Measurements from ENCODE around the gene UMODL1.
A peak's percentile ranks its signal among the peaks of the same experiment; 100 is the strongest.

UMODL1 gene

DNA sequence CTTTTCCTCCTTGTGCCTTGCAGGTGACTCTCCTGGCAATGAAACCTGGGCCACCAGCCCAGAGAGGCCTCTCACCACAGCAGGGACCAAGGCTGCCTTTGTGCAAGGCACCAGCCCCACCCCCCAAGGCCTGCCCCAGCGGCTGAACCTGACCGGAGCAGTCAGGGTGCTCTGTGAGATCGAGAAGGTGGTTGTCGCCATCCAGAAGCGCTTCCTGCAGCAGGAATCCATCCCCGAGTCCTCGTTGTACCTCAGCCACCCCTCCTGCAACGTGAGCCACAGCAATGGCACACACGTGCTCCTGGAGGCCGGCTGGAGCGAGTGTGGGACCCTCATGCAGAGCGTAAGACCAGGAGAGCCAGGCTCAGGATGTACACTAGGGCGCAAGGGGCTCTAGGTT, 51.7 kb downstream of the UMODL1 start:
- no peak overlapping the region for H3K4me3 ChIP-seq (ENCODE audit: low read length)
- no peak for DNase-seq (ENCODE audit: low read depth)
- TF ChIP-seq, protein P1, sequence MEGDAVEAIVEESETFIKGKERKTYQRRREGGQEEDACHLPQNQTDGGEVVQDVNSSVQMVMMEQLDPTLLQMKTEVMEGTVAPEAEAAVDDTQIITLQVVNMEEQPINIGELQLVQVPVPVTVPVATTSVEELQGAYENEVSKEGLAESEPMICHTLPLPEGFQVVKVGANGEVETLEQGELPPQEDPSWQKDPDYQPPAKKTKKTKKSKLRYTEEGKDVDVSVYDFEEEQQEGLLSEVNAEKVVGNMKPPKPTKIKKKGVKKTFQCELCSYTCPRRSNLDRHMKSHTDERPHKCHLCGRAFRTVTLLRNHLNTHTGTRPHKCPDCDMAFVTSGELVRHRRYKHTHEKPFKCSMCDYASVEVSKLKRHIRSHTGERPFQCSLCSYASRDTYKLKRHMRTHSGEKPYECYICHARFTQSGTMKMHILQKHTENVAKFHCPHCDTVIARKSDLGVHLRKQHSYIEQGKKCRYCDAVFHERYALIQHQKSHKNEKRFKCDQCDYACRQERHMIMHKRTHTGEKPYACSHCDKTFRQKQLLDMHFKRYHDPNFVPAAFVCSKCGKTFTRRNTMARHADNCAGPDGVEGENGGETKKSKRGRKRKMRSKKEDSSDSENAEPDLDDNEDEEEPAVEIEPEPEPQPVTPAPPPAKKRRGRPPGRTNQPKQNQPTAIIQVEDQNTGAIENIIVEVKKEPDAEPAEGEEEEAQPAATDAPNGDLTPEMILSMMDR (conservative IDR thresholded peaks at IDR 0.05; ENCODE audit: low read depth, low read length), result no peak

DNA sequence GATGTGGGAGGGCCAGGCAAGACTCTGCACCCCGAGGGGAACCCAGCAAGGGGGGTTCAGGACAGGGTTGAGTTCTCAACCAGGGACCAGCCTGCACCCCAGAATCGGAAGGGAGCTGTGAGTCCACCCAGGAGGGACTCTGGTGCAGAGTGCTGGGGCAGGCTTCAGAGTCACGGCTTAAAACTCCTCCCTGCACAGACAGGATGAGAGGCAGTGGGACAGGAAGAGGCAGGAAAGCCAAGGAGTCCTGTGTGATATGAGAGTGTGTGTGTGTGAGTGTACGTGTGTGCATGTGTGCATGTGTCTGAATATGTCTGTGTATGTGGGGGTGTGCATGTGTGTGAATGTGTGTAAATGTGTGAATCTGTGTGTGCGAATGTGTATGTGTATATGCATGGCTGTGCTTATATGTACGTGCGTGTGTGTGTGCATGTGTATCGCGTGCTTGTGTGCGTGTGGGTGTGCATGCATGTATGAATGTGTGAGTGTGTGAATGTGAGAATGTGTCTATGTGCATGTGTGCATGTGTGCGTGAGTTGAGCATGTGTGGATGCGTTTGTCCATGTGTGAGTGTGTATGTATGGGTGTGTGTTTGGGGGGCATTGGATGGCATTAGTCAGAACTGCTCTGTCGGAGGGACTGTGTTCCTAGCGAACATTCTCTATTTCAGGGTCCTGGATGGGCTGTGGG, 52.2 kb downstream of the UMODL1 start:
- TF ChIP-seq, protein P1 (conservative IDR thresholded peaks at IDR 0.05; ENCODE audit: low read depth, low read length), result no peak
- no peak for DNase-seq (ENCODE audit: low read depth)
- no peak overlapping the region for H3K4me3 ChIP-seq (ENCODE audit: low read length)

DNA sequence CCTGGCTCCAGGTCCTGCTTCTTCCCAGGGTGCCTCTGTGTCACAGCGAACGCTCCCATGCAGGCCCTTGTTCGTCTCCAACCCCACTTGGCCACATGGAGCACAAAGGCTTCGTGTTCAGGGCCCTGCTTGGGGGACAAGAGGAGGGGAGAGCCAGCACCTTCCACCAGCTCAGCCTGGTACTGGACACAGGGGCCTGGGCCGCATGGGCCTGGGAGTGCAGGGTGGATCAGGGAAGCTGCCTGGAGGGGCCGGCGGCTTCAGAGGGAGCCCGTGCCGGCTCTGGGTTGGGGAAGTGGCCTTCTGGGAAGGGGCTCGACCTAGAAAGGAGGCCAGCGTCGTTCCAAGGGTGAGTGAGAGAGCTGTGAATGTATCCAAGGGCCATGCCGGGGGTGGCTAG, 53.0 kb downstream of the UMODL1 start:
- no peak overlapping the region for H3K4me3 ChIP-seq (ENCODE audit: low read length)
- DNase-seq (ENCODE audit: low read depth), result no peak
- TF ChIP-seq, protein P1 (conservative IDR thresholded peaks at IDR 0.05; ENCODE audit: low read depth, low read length), result no peak

DNA sequence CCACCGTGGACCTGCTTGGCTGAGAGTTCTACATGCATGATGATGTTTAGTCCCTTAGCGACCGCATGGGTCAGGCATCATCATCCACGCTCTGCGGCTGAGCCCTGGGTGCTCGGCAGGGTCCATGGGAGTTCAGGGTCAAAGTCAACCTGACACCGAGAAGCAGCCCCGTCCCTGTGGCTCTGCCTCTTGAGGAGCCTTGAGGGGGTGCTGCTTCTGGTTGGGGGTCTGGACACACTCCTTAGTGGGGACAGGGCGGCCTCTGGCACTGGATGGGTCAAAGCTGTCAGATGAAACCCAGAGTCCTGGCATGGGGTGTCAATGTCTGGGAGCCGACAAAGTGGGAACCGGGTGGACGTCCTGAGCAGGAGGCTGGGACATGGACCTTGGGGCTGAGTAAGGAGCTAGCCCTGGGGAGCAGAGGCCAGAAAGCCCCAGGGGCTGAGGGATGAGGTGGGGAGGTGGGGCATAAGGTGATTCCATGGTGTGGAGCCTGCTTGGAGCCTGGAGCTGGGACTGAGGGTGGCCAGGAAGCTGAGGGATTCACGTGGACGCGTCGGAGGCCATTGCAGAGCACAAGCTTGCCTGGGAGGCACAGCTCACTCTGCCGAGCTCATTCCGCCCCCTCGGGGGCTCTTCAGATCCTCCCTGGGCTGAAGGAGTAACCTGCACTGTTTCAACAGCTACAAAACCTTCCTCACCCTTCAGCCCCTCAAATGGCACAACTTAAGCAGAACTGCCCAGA, 53.9 kb downstream of the UMODL1 start:
- DNase-seq (ENCODE audit: low read depth), result no peak
- TF ChIP-seq, protein P1 (conservative IDR thresholded peaks at IDR 0.05; ENCODE audit: low read depth, low read length), result no peak
- H3K4me3 ChIP-seq (ENCODE audit: low read length), result no peak overlapping the region

DNA sequence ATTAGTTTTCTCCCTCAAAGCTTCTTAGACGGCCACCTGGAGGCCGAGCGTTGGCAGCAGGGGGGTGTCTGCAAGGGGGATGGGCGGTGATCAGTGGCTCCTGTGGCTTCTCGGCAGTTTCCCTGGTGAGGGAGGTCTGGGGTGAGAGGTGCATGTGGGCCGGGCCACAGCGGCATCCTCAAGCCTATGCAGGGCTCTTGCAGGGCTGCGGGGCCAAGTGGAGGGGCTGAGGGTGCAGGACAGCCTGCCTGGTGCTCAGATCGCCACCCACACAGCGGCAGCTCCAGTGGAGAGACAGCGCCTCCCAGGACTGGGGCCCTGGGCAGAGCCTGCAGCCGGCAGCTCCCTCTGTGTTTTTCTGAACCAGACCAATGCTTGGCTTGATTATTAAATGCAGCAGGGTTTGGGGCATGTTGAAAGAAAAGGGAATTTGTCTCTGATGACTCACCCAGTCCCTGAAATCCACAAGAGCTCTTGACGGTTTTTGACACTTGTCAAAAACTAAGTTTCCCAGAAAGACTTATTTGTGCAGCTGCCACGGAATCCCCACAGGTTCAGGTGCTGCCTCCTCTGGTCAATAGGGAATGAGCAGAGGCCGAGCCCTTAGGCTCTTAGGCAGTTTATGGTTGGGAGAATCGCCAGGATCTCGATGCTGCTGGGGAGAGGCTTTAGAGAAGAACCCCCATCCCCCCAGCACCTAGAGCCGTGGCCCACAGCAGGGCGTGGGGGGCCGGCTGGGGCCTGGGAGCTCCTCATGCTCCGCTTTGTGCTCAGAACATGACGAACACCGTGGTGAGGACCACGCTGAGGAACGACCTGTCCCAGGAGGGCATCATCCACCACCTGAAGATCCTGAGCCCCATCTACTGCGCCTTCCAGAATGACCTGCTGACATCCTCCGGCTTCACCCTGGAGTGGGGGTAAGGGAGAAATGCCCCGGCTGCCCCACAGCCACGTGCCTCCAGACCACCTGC, 54.7 kb downstream of the UMODL1 start:
- TF ChIP-seq, protein P1 (conservative IDR thresholded peaks at IDR 0.05; ENCODE audit: low read depth, low read length), result peak; percentile 45
- DNase-seq (ENCODE audit: low read depth), result peak; percentile 12
- H3K4me3 ChIP-seq (ENCODE audit: low read length), result no peak overlapping the region

DNA sequence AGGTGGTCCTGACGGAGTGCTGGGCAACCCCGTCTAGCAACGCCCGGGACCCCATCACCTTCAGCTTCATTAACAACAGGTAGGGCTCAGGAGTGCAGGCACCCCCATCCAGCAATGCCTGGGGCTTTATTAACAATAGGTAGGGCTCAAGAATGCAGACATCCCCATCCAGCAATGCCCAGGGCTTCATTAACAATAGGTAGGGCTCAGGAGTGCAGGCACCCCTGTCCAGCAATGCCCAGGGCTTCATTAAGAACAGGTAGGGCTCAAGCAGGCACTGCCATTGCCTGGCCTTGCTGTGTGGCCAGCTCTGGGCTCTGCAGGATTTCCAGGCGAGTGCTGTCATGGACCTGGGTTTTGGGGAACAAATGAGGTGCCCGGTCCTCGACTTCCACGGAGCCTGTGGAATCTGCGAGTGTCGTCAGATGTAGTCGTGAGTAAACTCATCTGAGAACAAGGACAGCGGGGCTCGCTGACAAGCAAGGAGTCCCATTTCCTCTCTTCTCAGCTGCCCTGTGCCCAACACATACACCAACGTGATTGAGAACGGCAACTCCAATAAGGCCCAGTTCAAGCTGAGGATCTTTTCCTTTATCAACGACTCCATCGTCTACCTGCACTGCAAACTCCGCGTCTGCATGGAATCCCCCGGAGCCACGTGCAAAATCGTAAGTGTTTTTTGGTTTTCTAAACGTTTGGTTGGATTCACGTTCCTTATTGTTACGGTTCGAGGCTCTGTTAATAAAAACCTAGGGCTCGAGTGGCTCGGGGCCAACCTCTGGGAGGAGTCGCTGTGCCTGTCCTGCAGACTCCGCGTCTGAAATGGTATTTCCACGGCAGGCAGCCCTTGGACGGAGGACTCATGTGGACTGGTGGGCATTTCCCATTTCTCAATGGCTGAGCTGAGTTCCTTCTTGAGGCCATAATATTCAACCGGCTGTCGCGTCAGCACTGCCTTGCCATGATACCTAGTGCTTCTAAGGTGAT, 56.3 kb downstream of the UMODL1 start:
- H3K4me3 ChIP-seq (ENCODE audit: low read length), result no peak overlapping the region
- TF ChIP-seq, protein P1 (conservative IDR thresholded peaks at IDR 0.05; ENCODE audit: low read depth, low read length), result no peak
- DNase-seq (ENCODE audit: low read depth), result no peak
